Embryonic facial prominence (tissue), 1 donor: Measurements from ENCODE around the gene ACOT13.
"Not testable (repeated sequence)": the region's sequence is repeated elsewhere in the genome, so short reads cannot be mapped to it uniquely, and the experiment has no call there.

Experiments used
- DNase-seq: peaks from one replicate; pipeline ENCODE4 v3.0.0-alpha.2; 2016; ENCODE audit errors: extremely low spot score

ACOT13 gene

GRCh38 chr6:24692415-24692814 lies 25.5 kb downstream of the ACOT13 start:
- DNase-seq, result no peak

- no peak for DNase-seq
Observed at GRCh38 chr6:24692848-24693592, 26.1 kb downstream of the ACOT13 start.

- DNase-seq, result no peak
Observed at GRCh38 chr6:24694198-24694597, 27.3 kb downstream of the ACOT13 start.

GRCh38 chr6:24695635-24696034 lies 28.8 kb downstream of the ACOT13 start:
- not testable (repeated sequence) for DNase-seq

- no peak for DNase-seq
Observed at GRCh38 chr6:24696097-24696496, 29.2 kb downstream of the ACOT13 start.

- no peak for DNase-seq
Observed at GRCh38 chr6:24699521-24700359, 32.9 kb downstream of the ACOT13 start.

- no peak for DNase-seq
Observed at GRCh38 chr6:24702720-24703282, 35.9 kb downstream of the ACOT13 start.

- DNase-seq, result no peak
Observed at GRCh38 chr6:24704468-24704867, 37.6 kb downstream of the ACOT13 start.

GRCh38 chr6:24708612-24709011 lies 41.7 kb downstream of the ACOT13 start:
- DNase-seq, result no peak

GRCh38 chr6:24709014-24709711 lies 42.3 kb downstream of the ACOT13 start:
- DNase-seq, result no peak

GRCh38 chr6:24710519-24711303 lies 43.8 kb downstream of the ACOT13 start:
- no peak for DNase-seq

- not testable (repeated sequence) for DNase-seq
Observed at GRCh38 chr6:24716602-24717148, 49.8 kb downstream of the ACOT13 start.

GRCh38 chr6:24718449-24719124 lies 51.7 kb downstream of the ACOT13 start:
- no peak for DNase-seq

- no peak for DNase-seq
Observed at GRCh38 chr6:24719125-24719971, 52.5 kb downstream of the ACOT13 start, which contains the start of gene C6orf62. Gene C6orf62 (minus strand): TSS chr6:24719154. CDS start chr6:24718668, 486 bp downstream.

- peak; percentile 12 for DNase-seq
Observed at GRCh38 chr6:24720131-24720603, 53.3 kb downstream of the ACOT13 start.

GRCh38 chr6:24720604-24721460 lies 54.0 kb downstream of the ACOT13 start:
- peak; percentile 99 for DNase-seq

GRCh38 chr6:24721461-24722215 lies 54.8 kb downstream of the ACOT13 start:
- no peak for DNase-seq
